GM12873 (cell line): Measurements from ENCODE around the gene CLNS1A.

Experiments used
- TF ChIP-seq, protein P1 (sequence below): IDR thresholded peaks from 2 replicates; pipeline ENCODE4 v1.5.1; 2012; ENCODE audit warnings: low read depth, mild to moderate bottlenecking, moderate library complexity, low read length, control low read depth; ENCODE audit not compliant: insufficient read depth; ENCODE audit errors: missing control alignments

The CLNS1A gene, protein sequence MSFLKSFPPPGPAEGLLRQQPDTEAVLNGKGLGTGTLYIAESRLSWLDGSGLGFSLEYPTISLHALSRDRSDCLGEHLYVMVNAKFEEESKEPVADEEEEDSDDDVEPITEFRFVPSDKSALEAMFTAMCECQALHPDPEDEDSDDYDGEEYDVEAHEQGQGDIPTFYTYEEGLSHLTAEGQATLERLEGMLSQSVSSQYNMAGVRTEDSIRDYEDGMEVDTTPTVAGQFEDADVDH

DNA sequence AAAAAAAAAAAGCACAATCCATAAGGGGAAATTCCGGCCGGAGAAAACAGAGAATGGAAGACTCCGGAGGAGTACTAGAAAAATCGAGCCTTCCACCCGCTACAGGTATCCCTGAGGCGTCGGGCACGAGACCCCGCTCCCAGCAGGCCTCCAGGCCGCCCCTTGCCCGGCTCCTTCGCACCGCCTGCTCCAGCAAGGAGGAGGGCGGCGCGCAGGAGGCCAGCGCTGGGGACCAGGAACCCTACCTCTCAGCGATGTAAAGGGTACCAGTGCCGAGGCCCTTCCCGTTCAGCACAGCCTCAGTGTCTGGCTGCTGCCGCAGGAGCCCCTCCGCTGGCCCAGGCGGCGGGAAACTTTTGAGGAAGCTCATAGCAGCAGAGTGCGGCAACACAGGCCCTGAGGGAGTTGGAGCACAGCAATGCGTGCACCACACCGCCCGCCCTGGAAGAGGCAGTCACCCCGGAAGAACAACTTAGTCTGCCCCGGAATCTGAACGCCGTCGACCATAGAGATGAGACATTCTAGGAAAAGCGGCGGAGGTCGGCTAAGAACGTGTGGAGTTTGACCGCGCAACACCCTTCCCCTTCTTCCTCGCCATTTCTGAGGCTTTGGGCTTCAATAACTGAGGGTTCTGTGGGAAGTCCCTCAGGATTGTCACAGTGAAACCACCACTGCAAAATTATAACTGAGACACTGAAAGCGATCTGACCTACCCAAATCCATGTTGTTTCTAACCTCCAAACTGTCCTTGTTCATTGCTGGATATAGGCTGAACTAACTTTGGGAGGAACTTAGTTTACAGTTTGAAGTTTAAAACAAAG, at the start of gene CLNS1A:
Gene CLNS1A, minus strand, starts transcription at position 450 of the 821 bp plus-strand sequence. Its CDS starts 80 bp downstream, at position 370.
- TF ChIP-seq, protein P1, sequence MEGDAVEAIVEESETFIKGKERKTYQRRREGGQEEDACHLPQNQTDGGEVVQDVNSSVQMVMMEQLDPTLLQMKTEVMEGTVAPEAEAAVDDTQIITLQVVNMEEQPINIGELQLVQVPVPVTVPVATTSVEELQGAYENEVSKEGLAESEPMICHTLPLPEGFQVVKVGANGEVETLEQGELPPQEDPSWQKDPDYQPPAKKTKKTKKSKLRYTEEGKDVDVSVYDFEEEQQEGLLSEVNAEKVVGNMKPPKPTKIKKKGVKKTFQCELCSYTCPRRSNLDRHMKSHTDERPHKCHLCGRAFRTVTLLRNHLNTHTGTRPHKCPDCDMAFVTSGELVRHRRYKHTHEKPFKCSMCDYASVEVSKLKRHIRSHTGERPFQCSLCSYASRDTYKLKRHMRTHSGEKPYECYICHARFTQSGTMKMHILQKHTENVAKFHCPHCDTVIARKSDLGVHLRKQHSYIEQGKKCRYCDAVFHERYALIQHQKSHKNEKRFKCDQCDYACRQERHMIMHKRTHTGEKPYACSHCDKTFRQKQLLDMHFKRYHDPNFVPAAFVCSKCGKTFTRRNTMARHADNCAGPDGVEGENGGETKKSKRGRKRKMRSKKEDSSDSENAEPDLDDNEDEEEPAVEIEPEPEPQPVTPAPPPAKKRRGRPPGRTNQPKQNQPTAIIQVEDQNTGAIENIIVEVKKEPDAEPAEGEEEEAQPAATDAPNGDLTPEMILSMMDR: no peak

DNA sequence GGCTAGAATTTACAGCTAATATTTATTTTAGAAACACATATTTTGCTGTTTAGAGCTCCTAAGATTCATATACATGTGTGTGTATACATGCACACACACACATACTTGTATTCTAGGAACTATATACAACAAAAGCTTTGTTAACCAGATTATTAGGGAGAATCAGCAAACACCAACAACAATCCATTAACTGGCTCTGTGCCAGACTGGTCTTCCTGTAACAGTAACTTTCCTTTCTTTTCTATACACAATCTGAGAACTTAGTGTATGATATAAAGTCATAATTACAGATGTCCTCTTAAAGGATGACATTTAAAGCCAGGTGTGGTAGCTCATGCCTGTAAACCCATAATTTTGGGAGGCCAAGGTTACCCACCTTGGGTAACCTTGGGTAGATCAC, 49.5 kb upstream of the CLNS1A start:
- TF ChIP-seq, protein P1: no peak

DNA sequence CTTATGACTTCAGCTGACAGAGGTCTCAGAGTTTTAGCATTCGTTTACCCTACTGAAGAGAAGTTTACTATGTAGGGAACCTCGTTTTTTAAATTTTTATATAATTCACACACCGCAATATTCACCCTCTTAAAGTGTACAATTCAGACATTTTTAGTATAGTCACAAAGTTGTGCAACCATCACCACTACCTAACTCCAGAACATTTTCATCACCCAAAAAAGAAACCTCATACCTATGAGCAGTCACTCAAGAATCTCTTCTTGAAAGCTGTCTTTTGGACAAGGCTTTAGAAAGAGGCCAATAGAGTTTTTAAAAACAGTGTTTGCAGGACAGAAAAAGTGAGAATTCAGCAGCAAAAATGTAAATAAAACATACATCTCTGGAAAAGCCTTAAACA, 39.5 kb upstream of the CLNS1A start:
- TF ChIP-seq, protein P1: no peak

DNA sequence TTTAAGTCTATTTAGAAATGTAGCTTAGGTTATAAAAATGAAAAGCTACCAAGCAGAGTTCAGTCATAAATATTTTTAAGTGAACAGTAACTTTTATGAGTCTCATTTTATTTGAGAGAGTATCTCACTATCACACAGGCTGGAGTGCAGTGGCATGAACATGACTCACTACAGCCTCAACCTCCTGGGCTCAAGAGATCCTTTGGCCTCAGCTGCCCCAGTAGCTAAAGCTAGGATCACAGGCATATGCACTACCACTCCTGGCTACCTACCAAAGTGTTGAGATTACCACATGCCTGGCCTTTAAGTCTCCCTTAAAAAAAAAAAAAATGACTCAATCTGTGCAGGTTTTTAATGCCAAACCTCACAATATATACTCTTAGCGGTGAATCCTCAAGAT, 34.7 kb upstream of the CLNS1A start:
- TF ChIP-seq, protein P1: no peak

DNA sequence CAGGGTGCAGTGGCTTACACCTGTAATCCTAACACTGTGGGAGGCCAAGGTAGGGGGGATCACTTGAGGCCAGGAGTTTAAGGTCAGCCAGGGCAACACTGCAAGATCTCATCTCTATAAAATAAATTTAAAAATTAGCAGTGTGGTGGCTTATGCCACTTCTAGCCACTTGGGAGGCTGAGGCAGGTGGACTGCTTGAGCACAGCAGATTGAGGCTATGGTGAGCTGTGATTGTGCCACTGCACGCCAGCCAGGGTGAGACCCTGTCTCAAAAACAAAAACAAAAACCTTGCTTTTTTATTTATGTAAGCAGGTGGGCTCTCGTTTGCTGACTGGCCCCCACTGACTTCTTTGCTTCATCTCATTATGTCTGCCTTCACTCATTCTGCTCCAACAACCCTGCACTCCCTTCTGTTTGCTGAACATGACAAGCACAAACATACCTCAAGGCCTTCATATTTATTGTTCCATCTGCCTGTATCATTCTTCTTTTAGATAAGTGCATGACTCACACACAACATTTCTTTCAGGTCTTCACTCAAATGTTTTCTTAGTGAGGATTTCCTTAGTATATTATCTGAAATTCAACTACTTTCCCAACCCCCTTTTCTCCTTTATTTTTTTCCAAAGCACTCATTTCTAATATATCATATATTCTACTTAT, 32.4 kb upstream of the CLNS1A start:
- TF ChIP-seq, protein P1: no peak

DNA sequence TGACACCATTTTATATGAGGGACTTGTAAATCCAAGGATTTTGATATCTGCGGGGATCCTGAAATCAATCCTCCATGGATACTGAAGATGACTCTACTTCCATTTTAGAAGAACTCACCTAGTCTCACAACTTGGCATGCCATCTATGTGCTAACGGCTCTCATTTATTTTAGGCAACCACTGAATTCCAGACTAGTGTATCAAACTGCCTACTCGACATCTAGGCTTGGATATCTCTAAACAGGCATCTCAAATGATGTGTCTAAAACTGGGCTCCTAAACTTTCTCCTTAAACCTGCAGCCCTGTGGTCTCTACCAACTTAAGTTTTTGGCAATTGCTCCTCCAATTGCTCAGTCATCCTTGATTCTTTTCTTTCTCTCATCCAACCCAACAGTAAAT, 31.2 kb upstream of the CLNS1A start:
- TF ChIP-seq, protein P1: no peak
